Activated CD4-positive, alpha-beta T cell treated with anti-CD3 and anti-CD28 coated beads, Interleukin-2, Interleukin-6, amounts not matched to agents 100 ng/mL and 50 ng/mL, durations not matched to agents 16 hours and 8 hours (primary cell): ENCODE measurements around the gene TSBP1.
"Not testable (repeated sequence)": the region's sequence is repeated elsewhere in the genome, so short reads cannot be mapped to it uniquely, and the experiment has no call there.

Experiments used
- DNase-seq: peaks from one replicate; pipeline ENCODE4 v3.0.0-alpha.2; 2020

The TSBP1 gene

DNA sequence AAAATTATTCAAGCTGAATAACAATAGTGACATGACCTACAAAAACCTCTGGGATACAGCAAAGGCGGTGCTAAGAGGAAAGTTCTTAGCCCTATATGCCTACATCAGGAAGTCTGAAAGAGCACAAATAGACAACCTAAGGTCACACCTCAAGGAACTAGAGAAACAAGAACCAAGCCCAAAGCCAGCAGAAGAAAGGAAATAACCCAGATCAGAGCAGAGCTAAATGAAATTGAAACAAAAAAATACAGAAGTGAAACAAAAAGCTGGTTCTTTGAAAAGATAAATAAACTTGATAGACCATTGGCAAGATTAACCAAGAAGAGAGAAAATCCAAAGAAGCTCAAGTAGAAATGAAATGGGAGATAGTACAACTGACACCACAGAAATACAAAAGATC, 100.3 kb downstream of the TSBP1 start:
- DNase-seq, result no peak

- not testable (repeated sequence) for DNase-seq
Measured at GRCh38 chr6:32268459-32268858, 103.2 kb downstream of the TSBP1 start.

DNA sequence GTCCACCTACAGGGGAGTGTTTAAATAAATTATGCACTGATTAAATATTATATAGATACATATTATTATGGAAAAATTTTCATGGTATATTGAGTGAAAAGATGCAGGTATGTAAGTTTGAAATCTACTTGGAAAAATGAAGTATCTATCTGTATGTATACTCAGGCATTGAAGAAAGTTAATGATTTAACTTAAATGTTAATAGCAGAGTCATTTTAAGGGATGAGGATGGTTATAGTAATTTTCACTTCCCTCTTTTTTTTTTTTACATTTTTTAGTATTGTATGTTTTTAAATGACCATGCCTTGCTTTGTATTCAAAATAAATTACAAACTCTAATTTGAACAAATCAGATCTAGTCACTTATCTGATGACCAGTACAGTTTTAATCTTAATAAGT, 104.7 kb downstream of the TSBP1 start:
- no peak for DNase-seq

DNA sequence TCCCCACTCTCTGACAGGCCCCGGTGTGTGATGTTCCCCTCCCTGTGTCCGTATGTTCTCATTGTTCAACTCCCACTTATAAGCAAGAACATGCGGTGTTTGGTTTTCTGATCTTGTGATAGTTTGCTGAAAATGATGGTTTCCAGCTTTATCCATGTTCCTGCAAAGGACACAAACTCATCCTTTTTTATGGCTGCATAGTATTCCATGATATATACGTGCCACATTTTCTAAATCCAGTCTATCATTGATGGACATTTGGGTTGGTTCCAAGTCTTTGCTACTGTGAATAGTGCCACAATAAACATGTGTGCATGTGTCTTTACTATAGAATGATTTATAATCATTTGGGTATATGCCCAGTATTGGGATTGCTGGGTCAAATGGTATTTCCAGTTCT, 114.4 kb downstream of the TSBP1 start:
- DNase-seq, result not testable (repeated sequence)

- DNase-seq, result peak; percentile 79
Measured at GRCh38 chr6:32255199-32256153, 116.2 kb downstream of the TSBP1 start.

DNA sequence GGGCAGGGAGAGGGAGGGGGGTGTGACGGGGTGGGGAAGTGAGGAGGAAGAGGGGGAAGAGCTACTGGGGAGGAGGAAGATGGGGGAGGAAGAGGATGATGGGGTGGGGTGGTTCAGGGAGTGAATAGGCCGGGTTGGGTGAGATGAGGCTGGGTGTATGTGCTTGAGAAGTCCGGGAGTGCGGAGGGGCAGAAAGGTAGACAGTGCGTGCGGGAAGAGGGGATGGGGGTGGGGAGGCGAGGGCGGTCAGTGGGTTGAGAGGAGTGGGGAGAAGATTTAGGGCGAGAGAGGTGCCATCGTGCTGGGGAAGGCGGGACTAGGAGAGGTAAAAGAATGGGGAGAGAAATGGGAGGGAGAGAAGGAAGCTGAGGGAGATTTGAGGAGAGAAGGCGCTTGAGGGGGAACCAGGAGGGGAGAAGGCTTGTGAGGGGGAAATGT, 116.9 kb downstream of the TSBP1 start:
- no peak for DNase-seq

- DNase-seq, result peak; percentile 38
Measured at GRCh38 chr6:32252331-32253009, 119.2 kb downstream of the TSBP1 start.

DNA sequence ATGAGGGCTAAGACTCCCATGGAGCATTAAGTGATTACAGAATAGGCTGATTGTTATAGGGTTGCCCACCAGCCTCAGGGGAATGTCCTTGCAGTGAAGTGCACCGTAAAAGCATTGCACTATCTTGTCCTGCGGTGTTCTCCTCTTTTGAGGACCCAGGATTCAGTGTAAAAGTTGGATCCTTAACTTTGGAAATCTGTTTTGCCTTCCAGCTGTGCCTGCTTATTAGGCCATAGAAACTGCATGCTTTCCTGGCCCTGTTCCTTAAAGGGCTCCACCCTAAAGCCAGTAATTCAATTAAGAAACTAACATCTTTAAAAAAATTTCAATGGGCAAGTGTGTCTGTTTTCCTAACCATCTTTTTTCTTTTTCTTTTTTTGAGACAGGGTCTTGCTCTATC, 122.4 kb downstream of the TSBP1 start:
- no peak for DNase-seq

DNA sequence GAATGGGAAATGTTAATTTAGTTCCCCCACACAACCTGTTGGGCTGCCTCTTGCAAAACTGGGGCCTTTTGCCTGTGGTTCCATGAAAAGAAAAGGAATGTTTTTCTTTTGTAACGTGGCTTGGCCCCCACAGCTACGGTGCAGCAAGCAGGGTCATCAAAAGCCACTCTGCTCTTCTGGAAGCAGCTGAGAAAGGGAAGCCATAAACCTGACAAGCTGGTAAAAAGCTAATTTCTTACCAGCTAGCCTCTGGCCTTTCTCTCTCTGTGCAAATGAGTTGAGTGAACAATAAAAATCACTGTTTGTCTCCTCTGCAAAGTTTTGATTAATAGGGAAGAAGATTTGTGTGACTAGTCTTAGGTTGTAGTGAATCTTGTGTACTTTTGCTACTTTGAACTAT, 124.3 kb downstream of the TSBP1 start:
- no peak for DNase-seq

DNA sequence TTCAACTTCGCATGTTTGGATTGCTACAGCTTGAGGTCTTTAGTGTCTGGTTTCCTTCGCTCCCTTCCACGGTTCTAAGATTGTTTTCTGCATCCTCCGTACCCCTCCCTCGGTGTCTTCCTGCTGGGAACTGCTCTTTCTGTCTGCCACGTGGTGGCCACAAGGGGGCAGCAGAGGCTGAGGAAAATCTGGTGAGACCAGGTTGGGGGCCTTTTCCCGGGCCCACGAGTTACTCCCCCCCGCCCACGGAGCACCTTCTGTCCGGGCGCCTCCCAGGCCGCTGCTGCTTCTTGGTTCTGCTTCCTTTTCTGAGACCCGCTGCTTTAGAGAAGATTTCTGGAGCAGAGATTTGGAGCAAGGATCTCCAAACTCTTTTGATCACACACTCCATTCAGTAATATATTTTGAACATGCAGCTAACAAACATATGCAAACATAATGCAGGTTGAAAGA, 126.7 kb downstream of the TSBP1 start:
- peak; percentile 81 for DNase-seq

DNA sequence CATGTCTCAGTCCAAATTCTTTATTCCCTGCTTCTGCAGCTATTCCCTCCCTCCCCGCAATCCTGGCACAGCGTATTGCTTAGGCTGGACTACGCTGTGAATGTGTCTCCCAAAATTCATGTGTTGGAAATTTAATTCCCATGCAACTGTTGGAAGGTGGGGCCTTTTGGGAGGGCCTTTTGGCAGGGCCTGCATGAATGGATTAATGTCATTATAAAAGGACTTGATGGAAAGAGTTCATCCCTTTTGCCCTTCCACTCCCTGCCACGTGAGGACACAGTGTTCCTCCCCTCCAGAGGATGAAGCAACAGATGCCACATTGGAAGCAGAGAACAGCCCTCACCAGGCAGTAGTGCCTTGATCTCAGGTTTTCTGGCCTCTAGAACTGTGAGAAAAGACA, 127.4 kb downstream of the TSBP1 start:
- DNase-seq, result no peak
